DND-41 (cell line): ENCODE measurements around the gene MLLT1.

Experiments
- ATAC-seq: fragments of 200-7000 bp; cut with Tn5 transposase; 3 replicates; pipeline ENCODE4 v1.9.1; 2021; ENCODE audit warnings: low read depth; ENCODE audit not compliant: insufficient read depth
- DNase-seq: peaks from one replicate; pipeline ENCODE4 v3.0.0-alpha.2; 2020
- H2AFZ ChIP-seq: 2 replicates; pipeline ENCODE4 v1.6.0; 2012; ENCODE audit warnings: low read depth, low read length
- H3K27ac ChIP-seq: 2 replicates; pipeline ENCODE4 v1.5.1; 2012; ENCODE audit warnings: low read length, inconsistent platforms
- H3K27me3 ChIP-seq: fragments of 200-600 bp; sonication (generic); 2 replicates; pipeline ENCODE4 v1.6.0; 2012; ENCODE audit warnings: low read length, mild to moderate bottlenecking, inconsistent platforms; ENCODE audit not compliant: insufficient read depth, poor library complexity
- H3K36me3 ChIP-seq: 2 replicates; pipeline ENCODE4 v1.5.1; 2012; ENCODE audit warnings: low read length, inconsistent platforms; ENCODE audit not compliant: insufficient read depth
- H3K4me1 ChIP-seq: 2 replicates; pipeline ENCODE4 v1.5.1; 2012; ENCODE audit warnings: mild to moderate bottlenecking, low read length; ENCODE audit not compliant: insufficient read depth
- H3K4me2 ChIP-seq: 2 replicates; pipeline ENCODE4 v1.6.0; 2012; ENCODE audit warnings: mild to moderate bottlenecking, moderate library complexity, low read length, inconsistent platforms; ENCODE audit not compliant: insufficient read depth
- H3K4me3 ChIP-seq, 2 experiments: fragments of 200-600 bp in 1 of 2; shearing (Covaris generic) in 1 of 2; 2 replicates each; pipeline ENCODE4 v1.5.1; 2012 to 2016; ENCODE audit warnings: inconsistent platforms in 2 of 2, low read length in 2 of 2, mild to moderate bottlenecking in 2 of 2, low read depth in 1 of 2, moderate library complexity in 1 of 2
- H3K79me2 ChIP-seq: 2 replicates; pipeline ENCODE4 v1.6.0; 2012; ENCODE audit warnings: low read length, inconsistent platforms; ENCODE audit not compliant: insufficient read depth
- H3K9ac ChIP-seq: 2 replicates; pipeline ENCODE4 v1.6.0; 2012; ENCODE audit warnings: low read depth, mild to moderate bottlenecking, inconsistent platforms, low read length, moderate library complexity
- H3K9me3 ChIP-seq: 2 replicates; pipeline ENCODE4 v1.5.1; 2012; ENCODE audit warnings: low read length, moderate library complexity, mild to moderate bottlenecking, inconsistent platforms; ENCODE audit not compliant: insufficient read depth, severe bottlenecking
- H4K20me1 ChIP-seq: 2 replicates; pipeline ENCODE4 v1.6.0; 2012; ENCODE audit warnings: low read length; ENCODE audit not compliant: insufficient read depth
- EZH2 ChIP-seq: IDR thresholded peaks from 3 replicates; pipeline ENCODE4 v1.6.1; 2012; ENCODE audit warnings: borderline replicate concordance, low read depth, mild to moderate bottlenecking, moderate library complexity, low read length, inconsistent platforms; ENCODE audit not compliant: severe bottlenecking
- TF ChIP-seq, protein P1 (sequence below): IDR thresholded peaks from 2 replicates; pipeline ENCODE4 v1.5.1; 2012; ENCODE audit warnings: borderline replicate concordance, low read length, moderate library complexity, mild to moderate bottlenecking; ENCODE audit not compliant: poor library complexity, severe bottlenecking; ENCODE audit errors: extremely low read depth

The MLLT1 gene

DNA sequence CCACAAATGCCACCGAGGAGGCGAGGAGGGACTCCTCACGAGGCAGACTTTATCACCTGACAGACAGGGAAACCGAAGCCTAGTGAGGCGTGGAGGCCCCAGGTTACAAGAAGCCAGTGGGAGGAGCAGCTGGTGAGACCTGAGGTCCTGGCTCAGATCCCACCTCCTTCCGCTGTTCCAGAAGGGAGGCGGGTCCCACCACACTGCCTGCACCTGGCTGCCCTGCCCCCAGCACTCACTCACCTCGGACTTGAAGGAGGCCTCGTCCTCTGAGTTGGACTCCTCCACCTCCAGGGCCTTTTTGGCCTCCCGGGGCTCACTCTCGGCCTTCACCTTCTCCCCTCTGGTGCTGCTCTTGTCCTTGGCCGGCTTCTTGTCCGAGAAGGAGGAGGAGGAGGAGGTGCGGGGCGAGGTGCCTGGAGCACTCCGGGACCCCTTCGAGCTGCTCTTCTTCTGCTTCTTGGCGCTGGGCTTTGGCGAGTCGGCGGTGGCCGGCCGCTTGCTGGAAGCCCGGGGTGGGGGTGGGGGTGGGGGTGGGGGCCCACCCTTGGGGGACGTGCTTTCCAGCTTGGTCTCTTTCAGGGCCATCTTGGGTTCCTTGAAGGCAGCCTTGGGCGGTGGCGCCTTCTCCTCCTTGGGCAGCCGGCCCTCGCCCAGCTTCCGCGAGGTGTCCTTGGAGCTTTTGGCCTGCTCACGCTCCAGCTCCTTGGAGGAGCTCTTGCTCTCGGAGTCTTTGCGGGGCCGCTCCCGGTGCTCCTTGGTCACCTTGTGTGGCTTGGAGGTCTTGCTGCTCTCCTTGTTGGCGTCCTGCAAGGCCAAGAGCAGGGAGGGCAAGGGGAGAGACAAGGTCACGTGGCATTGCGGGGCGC is 57.7 kb downstream of the MLLT1 start:
- Histone ChIP-seq H3K4me1 (no peaks in the 10 kb centered on the region), H3K4me3 (no peak overlapping the region), H3K79me2 (peaks cover 26% of the 10 kb centered on the region; the same call in 1 of the 2 replicates), H3K4me2 (no peak overlapping the region), H3K27me3 (no peaks in the 10 kb centered on the region), H3K9me3 (no peaks in the 10 kb centered on the region), H3K9ac (no peak overlapping the region), H4K20me1 (peaks cover 71% of the 10 kb centered on the region), H3K27ac (no peak overlapping the region), H3K36me3 (peaks cover 96% of the 10 kb centered on the region), H2AFZ (no peak overlapping the region)
- DNase-seq: no peak
- TF ChIP-seq, protein P1, sequence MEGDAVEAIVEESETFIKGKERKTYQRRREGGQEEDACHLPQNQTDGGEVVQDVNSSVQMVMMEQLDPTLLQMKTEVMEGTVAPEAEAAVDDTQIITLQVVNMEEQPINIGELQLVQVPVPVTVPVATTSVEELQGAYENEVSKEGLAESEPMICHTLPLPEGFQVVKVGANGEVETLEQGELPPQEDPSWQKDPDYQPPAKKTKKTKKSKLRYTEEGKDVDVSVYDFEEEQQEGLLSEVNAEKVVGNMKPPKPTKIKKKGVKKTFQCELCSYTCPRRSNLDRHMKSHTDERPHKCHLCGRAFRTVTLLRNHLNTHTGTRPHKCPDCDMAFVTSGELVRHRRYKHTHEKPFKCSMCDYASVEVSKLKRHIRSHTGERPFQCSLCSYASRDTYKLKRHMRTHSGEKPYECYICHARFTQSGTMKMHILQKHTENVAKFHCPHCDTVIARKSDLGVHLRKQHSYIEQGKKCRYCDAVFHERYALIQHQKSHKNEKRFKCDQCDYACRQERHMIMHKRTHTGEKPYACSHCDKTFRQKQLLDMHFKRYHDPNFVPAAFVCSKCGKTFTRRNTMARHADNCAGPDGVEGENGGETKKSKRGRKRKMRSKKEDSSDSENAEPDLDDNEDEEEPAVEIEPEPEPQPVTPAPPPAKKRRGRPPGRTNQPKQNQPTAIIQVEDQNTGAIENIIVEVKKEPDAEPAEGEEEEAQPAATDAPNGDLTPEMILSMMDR: no peak
- no peak for TF ChIP-seq EZH2
- no peak for ATAC-seq

DNA sequence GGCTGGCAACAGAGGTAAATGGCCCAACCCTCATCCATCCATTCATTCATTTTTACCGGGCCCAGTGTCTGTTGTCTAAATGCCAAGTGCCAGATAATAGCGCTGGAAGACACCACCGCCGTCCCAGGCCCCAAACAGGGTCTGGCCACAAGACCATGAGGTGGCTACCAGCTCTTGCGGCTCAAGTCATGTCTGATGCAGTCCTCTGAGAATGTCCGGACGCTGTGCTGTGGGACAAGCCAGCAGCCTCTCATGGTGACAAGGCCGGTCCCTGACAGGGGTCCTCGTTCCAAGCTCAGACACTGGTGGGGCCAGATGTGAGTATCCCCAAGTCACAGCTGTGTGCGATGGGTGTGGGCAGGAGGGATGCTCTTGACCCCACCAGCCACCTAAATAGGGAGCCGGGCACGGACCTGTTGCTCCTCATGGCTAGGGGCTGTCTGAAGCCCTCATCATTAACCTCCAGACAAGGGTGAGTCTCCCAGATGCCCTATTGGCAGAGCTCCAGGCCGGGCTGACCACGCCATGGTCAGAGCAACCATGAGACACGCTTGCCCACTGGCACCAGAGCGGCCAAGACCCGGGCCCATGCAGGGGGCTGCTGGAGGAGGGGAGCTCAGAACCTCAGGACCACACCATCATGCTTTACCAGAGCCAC is 58.4 kb downstream of the MLLT1 start:
- no peaks in the 10 kb centered on the region for H3K9me3 ChIP-seq
- DNase-seq (no peak), ATAC-seq (no peak)
- no peaks in the 10 kb centered on the region for H3K27me3 ChIP-seq
- H3K79me2 ChIP-seq: peaks cover 18% of the 10 kb centered on the region; the same call in 1 of the 2 replicates
- H3K27ac ChIP-seq: no peak overlapping the region
- H3K36me3 ChIP-seq: peaks cover 90% of the 10 kb centered on the region
- peaks cover 63% of the 10 kb centered on the region for H4K20me1 ChIP-seq
- no peak for TF ChIP-seq EZH2
- H2AFZ ChIP-seq: no peak overlapping the region
- H3K4me2 ChIP-seq: no peak overlapping the region
- no peak overlapping the region for H3K9ac ChIP-seq
- H3K4me1 ChIP-seq: no peaks in the 10 kb centered on the region
- H3K4me3 ChIP-seq: no peak overlapping the region

DNA sequence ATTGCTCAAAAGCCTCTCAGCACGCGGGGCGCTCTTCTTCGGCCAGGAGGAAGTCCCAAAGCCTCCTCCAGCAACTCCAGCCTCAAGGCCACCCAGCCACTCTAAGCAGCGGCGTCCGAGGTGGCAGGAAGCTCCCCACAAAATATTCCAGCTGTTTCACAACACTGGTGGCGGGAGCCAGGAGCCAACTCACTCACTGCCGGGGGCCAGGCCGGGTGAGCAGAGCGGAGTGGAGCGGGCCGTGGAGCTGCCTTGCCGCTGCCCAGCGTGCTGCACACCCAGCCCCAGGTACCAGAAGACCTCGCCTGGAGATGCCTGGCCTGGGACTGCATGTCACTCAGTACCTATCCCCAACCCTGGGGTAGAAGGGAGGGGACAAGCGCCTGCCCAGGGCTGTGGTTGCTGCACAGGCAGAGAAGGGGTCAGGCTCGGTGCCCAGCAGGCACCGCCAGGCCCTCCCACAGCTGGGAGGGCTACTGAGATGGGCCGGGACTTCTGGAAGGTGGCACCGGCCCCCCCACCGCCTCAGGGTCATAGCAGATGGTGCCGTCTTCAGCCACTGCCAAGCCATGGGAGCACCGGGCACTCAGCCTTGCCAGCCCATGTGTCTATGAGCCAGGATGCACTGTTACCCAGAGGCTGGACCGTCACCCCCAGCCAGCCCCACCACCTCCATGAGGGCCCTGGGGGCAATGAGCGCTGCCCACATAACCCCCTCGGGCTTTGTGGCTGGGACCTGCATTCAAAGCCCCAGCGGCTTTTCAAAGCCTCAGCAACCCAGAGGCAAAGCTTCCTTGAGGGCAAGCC is 59.2 kb downstream of the MLLT1 start:
- no peaks in the 10 kb centered on the region for H3K4me1 ChIP-seq
- H3K27ac ChIP-seq: no peak overlapping the region
- H3K79me2 ChIP-seq: peaks cover 18% of the 10 kb centered on the region; the same call in 1 of the 2 replicates
- DNase-seq (no peak), ATAC-seq (no peak)
- peaks cover 89% of the 10 kb centered on the region for H3K36me3 ChIP-seq
- H3K9me3 ChIP-seq: no peaks in the 10 kb centered on the region
- H4K20me1 ChIP-seq: peaks cover 58% of the 10 kb centered on the region
- H3K9ac ChIP-seq: no peak overlapping the region
- no peak overlapping the region for H2AFZ ChIP-seq
- no peak for TF ChIP-seq EZH2
- H3K27me3 ChIP-seq: no peaks in the 10 kb centered on the region
- no peak overlapping the region for H3K4me2 ChIP-seq
- no peak overlapping the region for H3K4me3 ChIP-seq

DNA sequence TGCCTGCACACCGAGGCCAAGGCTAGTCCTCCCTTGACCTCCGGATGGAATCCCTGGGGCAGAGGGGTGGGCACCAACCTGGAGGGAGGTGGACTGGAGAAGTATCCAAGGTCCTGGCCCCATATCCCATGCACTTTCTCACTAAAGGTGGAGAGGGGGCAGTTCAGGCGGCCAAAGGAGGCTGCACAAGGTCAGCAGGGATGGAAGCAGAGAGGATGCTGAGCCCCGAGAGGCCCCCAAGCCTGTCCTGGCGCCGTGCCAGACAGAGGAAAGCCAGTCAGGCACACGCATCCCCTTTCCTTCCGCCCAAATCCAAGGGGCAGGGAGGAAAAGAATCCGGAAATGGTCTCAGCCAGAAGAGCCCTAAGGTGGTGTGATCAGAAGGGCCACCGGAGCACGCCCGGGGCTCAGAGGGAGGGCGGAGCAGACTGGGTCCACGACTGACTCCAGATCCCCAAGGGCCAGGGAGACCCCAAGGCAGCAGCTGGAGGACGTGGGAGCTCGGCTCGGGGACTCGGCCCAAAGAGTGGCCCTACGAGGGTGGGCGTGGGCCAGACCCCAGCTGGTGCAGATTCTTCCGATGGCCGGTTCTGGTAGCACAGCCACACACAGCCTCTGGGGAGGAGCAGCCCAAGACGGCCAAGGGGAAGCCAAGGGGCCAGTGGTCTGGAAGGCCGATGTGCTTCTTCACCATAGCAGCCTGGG is 60.0 kb downstream of the MLLT1 start:
- no peak for TF ChIP-seq EZH2
- TF ChIP-seq, protein P1: no peak
- Histone ChIP-seq H3K79me2 (peaks cover 14% of the 10 kb centered on the region; the same call in 1 of the 2 replicates), H3K4me3 (no peak overlapping the region), H3K27me3 (no peaks in the 10 kb centered on the region), H3K36me3 (peaks cover 84% of the 10 kb centered on the region), H3K9me3 (no peaks in the 10 kb centered on the region), H3K4me2 (no peak overlapping the region), H4K20me1 (peaks cover 51% of the 10 kb centered on the region), H3K27ac (no peak overlapping the region), H3K9ac (no peak overlapping the region), H3K4me1 (no peaks in the 10 kb centered on the region), H2AFZ (no peak overlapping the region)
- ATAC-seq (no peak), DNase-seq (no peak)
